ENCODE measurements around the gene PLAAT2.

- TF ChIP-seq CTCF (IDR thresholded peaks at IDR 0.05) (no peak), POLR2A (IDR thresholded peaks at IDR 0.05) (no peak)
Measured at GRCh38 chr11:63586451-63587166, 23.4 kb upstream of the PLAAT2 start.

Data from uterus (tissue), 2 donors.